GM19035 (cell line): Measurements from ENCODE around the gene HOXA2.

Experiments used
- ATAC-seq: cut with Tn5 transposase; IDR thresholded peaks from one replicate; pipeline ENCODE4 v1.9.1; 2021; ENCODE audit not compliant: unreplicated experiment

HOXA2 gene

DNA sequence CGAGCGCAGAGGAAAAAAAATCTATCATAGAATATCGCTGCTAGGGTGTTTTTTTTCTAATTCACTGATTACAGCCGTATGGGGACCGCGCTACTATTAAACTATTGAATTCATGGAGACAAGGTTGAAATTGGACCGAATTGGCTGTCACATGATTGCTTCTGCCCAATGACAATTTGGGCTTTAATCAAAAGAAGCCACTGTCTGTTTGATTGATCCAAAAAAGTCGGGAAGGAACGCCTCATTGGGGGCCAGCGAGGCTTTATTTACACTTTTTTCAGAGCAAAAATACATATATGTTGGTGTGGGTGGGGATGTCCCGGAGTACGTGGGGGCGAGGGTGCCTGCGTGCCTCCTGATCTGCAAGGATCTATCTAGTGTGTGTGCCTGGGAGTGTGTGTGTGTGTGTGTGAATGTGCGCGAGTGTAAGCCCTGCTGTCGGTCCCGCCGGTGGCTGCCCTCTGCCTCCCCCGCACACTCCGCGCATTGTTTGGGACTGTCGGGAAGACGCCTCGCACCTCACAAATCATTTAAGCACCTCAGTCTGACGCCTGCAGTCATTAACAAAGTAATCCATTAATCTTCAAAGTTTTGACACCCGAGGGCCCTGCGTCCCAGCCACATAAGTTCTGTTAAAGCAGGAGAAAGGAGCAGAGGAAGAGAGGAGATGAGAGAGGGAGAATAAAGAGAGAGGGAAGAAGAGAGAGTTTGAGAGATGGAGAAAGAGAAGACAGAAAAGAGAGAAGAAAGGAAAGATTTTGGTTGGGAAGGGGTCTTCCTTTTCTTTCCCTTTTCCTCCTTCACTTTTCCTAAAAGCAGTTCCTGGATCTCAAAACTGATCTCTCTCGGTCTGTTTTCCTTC lies at the start of gene HOXA2:
Gene HOXA2, minus strand, starts transcription at position 103 of the 862 bp plus-strand sequence. CDS start 183 bp downstream, outside the sequence.
- no peak for ATAC-seq

- ATAC-seq: no peak
These were observed 49.0 kb upstream of the HOXA2 start for GRCh38 chr7:27151341-27151930.

- peak; percentile 88 for ATAC-seq
These were observed 48.3 kb upstream of the HOXA2 start for GRCh38 chr7:27150568-27151340.

DNA sequence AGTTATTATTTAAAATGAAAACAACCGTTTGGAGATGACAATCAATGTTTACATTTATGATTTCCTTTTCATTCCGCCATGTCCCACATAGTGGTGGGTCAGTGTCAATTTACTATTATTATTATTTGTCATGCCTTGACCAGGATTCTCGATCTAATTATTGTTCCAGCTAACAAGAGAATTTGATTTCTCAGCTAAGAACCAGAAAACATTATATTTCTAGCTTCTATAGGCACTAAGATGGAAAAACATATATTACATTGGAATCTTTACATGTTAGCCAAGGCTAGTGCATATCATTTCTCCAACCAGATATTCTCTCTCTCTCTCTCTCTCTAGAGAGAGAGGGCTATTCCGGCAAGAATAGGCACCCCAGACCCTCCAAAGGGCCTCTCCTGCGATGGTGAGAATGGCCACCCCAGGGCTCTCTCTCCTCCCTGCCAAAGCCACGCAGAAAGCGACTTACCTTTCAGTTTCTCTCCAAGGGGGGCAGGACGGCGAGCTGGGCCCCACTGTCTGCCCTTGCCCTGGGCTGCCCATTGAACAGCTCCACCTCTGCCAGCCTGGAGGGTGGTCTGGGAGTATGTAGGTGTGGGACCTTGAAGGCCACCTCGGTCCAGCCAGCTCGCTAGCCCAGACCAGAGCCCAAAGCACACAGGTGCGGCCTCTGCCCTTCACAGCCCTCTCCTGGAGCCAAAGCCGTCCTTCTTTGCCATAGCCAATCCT lies 47.5 kb upstream of the HOXA2 start:
- ATAC-seq: no peak

GRCh38 chr7:27148756-27149641 lies 46.5 kb upstream of the HOXA2 start:
- no peak for ATAC-seq

GRCh38 chr7:27148031-27148755 lies 45.7 kb upstream of the HOXA2 start:
- ATAC-seq: no peak

DNA sequence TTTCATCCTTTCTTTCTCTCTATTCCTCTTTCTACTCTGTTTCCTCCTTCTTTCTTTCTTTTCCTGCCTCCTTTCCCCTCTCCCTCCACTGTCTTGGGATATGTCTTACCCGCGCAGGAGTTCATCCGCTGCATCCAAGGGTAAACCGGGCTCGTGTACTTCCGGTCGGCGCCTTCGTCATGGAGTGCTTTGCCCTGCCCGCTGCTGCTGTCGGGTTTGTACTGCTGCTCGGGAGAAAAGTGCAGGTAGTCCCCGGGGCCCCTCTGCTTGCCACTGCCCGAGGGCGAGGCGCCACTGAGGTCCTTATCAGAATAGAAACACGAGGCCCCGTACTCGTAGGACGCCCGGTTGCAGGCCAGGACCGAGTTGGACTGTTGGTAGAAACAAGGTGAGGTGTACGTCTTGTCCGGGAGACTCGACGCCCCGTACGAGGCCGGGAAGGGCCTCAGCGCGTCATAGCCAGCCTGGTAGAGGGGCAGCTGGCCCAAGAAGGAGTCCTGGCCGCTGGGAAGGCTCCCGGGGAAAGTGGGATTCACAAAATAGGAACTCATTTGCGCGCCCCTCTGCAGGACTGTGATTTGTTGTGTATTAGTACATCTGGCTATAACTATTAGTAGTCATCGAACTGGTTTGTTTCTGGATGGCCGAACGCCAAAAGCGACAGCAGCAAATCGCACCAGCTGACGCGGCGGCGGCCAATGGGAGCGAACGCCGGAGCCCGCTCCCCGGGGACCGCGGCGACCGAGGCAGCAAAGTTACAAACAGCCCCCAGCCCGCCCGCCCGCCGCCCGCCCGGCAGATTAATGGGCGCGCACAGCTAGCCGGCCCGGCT lies 44.9 kb upstream of the HOXA2 start, which contains the start of gene HOXA6:
Gene HOXA6, minus strand, starts transcription at position 576 of the 832 bp plus-strand sequence. Its CDS starts 25 bp downstream, at position 551.
- ATAC-seq: no peak

DNA sequence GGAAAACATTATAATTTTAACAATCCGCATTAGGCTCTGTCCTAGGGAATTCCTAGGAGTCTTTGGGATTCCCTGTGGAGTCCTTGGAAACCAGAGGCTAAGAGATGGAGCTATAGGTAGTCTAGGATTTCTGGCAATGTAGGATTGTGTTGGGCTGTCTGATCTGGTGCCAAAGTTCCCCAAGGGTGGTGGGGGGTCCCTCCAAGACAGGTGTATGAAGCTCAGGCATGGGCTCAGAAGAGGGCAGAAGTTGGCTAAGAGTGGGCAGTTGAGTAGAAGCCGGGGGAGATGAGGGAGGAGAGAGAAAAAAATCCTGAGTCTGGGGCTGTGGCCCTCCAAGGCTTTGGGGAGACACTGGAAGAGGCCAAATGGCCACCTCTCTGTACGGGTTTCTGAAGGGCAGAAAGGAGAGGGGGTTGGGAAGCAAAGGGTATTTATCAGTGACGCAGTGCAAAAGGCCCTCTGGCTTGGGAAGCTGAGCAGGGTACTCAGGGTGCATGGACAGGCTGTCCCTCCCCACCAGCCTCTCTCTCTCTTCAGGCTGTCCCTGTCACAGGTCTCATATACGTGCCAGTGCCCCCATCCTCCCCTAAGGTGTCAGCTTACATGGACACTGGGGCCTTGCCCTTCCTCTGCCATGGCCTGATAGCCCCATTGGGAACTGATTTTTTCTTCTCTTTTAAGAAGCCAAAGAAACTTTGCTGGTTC lies 44.2 kb upstream of the HOXA2 start:
- no peak for ATAC-seq

DNA sequence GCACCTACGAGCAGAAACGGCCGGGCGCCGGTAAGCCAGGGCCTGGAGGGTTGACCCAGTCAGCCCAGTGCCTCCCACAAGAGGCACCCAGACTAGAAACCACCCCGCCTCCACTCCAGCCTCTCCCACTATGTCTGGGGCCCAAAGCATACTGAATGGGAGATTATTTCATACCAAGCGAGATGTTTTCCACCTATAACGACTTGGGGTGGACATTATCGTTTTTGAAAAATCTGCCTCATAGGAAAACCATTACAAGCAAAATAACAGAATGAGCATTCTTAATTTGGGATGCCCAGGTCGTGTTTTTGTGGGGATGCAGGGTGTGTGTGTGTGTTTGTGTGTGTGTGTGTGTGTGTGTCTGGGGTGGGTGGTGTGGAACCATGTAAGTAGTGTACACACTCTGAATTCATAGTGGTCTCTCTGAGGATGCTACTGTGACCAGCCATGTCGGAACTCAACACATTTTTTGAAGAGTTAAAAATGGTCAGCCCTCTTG lies 43.5 kb upstream of the HOXA2 start:
- no peak for ATAC-seq

GRCh38 chr7:27145165-27145913 lies 42.9 kb upstream of the HOXA2 start:
- no peak for ATAC-seq

DNA sequence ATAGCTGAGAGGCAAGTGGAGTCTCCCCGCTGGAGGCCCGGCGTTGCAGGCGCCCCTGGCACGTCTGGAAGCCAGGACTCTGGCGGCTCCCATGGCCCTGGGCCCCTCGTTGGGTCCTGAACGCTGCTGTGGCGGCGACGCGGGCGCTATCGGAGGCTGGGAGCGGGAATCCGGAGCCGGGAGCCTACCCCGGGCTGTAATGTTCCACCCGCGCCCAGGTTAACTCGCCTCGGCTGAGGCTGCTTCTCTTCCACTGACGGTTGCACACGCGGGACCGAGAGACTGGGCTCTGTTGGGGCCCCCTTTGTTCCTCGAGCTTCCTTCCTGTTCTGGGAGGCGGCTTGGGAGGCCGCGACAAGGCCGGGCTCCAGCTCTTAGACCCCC lies 42.3 kb upstream of the HOXA2 start:
- no peak for ATAC-seq

DNA sequence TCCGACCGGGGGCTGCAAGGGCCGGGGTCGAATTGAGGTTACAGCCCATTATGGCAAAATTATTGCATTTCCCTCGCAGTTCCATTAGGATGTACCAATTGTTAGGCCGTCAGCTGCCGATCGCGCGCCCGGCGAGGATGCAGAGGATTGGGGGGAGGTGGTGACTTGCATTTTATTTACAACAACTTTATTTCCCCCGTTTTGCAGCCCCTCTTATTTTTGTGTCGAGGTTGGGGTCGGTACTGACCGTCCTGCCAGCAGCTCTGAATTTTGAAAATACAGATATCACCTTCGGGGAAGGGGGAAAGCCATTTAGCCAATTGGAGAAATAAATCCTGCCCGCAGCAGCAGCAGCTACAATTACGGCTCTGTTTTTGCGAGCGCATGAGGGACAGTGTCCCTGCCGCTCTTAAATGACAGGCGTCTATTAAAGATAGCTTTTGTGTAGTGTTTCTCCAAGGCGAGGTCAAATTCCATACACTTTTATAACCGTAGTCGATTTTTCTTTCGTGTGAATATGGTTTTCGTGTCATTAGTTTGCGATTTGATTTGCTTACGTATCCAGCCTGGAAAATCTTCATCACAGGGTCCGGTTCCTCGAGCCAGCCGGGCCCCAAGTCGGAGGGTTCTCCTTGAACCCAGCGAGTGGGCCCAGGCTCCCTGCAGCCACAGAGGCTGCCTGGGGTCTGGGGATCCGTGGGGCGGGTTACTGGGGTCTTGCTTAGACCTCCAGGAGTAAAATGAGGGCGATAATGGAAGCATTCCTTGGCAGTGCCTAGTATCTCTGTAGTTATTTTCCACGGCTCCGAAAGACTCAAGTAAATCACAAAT lies 41.7 kb upstream of the HOXA2 start:
- no peak for ATAC-seq

- peak; percentile 73 for ATAC-seq
These were observed 40.8 kb upstream of the HOXA2 start, which contains the start of gene HOXA5 for GRCh38 chr7:27143023-27143949. Gene HOXA5, minus strand, starts transcription at chr7:27143681. Its CDS starts 74 bp downstream, at chr7:27143607.

GRCh38 chr7:27142580-27143022 lies 40.1 kb upstream of the HOXA2 start:
- ATAC-seq: no peak
